NOMO-1 treated with dmso at 0.1 percent for 144 hours (cell line): ENCODE data around the gene PRDM16.

Source experiments
- DNase-seq: peaks from one replicate; lab custom pipeline; 2025; ENCODE audit not compliant: unreplicated experiment; lab: John Stamatoyannopoulos, UW

Gene PRDM16

DNA sequence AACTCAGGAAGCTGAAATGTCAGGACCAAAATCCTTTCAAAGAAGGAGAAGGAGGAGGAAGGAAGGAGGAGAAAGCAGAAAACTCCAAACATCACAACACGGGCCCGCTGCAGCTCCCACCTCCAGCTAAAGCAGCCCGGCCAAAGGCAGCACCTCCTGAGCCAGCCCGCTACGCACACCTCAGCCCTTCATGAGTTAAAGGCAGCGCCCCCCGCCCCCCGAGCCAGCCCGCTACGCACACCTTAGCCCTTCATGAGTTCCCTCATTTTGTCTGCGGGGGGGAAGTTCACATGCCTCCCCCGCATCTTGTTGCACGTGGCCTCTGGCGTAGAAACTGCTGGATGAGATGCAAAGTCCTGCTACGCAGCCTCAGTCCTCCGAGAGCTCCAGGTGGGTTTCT, 294.8 kb downstream of the PRDM16 start:
- no peak for DNase-seq

- DNase-seq = no peak
Observed at GRCh38 chr1:3364551-3364950, 295.5 kb downstream of the PRDM16 start.

DNA sequence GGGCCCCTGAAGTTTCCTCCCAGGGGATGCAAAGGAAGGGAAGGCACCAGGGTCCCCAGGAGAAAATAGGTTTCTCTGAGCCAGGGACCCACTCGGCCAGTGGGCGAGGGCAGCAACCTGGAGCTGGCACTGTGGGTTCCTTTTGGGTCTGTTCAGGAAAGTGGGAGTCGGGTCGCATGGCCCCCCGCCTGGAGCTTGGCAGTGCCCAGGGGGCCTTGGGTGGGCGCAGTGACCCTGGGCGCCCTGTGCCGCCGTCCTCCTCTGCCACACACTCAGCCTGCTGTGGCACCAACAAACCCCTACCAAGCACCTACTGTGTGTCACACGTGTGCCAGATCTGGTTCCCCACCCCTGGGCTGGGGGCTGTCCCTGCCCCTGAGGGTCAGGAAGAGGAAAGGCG, 296.0 kb downstream of the PRDM16 start:
- DNase-seq = no peak

DNA sequence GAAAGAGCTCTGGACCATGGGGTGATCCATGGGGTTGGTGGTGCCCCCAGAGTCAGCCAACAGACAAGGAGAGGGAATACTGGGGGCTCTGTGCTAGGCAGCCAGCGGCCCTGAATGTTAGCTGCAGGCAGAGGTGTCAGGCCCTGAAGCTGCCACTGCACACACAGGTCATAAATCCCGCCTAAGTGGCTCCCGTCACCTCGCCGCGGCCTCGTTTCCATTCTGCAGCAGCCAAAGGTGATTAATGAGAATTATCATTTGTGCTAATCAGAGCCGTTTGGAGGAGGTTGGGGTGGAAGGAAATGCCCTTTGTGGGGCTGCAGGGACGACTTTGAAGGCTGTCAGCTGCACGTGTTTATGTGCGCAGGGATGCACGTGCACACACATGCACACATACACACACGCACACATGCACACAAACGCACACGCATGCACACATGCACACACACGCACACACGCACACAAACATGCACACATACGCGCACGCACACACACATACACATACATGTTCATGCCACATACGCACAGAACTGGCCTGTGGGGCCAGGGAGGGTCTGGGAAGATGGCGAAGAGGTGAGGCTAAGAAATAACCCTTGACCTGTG, 296.6 kb downstream of the PRDM16 start:
- no peak for DNase-seq

GRCh38 chr1:3366126-3367051, 297.4 kb downstream of the PRDM16 start:
- DNase-seq = no peak

- DNase-seq = no peak
Observed at GRCh38 chr1:3367376-3367775, 298.4 kb downstream of the PRDM16 start.

DNA sequence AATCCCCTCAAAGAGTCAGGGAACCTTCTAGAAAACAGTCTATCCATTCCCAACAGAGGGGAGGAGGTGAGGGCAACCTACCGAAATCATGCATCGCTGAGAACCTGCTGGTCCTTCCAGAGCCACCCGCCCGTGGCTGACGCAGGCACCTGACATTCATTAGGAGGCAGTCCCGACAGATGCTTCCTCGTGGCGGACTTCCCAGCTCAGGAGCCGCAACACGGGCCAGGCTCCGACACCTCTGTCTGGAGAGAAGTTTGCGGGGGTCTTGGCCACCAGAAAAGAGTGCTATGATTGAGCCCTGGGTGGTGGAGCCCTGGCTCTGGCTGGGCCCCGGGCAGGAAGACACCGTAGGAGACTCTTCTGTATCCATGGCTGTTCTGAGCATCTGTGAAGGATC, 299.1 kb downstream of the PRDM16 start:
- DNase-seq = no peak

DNA sequence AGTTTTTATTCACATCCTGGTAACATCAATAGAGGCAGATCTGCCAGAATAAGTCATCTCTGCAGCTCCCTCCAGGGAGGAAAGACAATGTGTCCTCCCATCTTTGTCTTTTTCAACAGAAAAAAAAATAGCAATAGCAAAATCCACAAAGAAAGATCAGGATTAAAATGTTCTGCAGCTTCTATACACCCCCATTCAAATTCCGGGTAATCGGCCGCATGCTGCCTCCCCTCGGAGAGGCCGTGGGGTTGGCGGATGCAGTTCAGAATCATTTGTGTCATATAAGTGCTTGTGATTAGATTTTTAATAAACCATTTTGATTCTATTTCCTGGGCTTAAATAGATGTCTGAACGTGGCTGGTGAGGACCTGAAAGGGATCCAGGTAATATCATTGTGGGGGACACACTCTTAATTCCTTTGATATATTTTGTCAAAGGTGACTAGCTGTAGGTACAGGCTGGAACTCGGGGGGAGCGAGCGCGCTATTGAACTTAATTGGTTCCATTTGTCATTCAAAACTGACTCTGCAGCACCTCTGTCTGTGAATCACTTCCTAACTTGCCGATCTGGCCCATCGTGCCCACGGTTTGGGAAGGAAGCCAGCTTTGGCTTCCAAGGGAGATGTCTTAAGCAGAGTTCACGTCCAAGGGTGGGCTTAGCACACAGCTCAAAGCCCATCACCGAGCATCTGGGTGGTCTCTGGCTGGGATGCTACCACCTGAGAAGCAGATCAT, 299.9 kb downstream of the PRDM16 start:
- DNase-seq = no peak

GRCh38 chr1:3369446-3370076, 300.6 kb downstream of the PRDM16 start:
- DNase-seq = no peak

- DNase-seq = no peak
Observed at GRCh38 chr1:3370856-3371703, 302.1 kb downstream of the PRDM16 start.

- no peak for DNase-seq
Observed at GRCh38 chr1:3372317-3372716, 303.3 kb downstream of the PRDM16 start.

DNA sequence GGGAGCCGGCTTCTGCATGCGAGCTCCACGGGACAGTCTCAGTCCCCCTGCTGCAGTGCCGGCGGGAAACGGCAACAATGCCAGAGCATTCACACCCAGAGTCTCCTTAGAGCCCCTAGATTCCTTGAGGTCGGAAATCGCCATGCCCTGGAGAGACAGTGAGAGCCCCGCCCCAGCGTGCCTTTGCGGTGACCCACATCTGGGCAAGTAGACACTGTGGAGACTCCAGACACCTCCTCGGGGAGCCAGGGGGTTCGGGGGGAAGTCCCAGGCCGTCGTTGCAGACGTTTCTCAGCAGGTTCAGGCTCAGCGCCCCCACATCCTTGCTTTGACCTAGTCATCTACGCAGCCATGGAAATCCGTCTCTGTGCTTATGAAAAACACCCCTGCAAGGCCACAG, 304.2 kb downstream of the PRDM16 start:
- DNase-seq = no peak

GRCh38 chr1:3373700-3374405, 304.9 kb downstream of the PRDM16 start:
- no peak for DNase-seq

GRCh38 chr1:3375245-3375644, 306.2 kb downstream of the PRDM16 start:
- DNase-seq = no peak

DNA sequence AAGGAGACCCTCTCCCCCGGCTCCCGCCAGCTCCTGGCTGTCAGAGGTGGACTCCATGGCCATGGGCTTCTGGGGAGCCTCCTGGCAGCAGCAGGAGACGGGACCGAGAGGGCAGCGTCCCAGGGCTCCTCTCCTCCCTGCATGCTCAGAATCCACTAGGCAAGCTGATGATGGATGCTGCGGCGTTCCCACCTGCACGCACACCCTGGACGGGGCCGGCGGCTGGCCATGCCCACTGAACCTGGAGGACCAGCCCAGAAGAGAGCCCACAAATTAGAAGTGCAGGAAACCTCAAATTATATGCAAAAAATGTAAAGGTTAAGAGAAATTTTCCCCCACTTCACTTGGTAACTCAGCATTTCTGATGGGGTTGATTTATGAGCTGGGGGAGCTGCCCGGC, 308.2 kb downstream of the PRDM16 start:
- DNase-seq = no peak

- no peak for DNase-seq
Observed at GRCh38 chr1:3377604-3378279, 308.7 kb downstream of the PRDM16 start.

GRCh38 chr1:3378411-3379208, 309.6 kb downstream of the PRDM16 start:
- DNase-seq = no peak

DNA sequence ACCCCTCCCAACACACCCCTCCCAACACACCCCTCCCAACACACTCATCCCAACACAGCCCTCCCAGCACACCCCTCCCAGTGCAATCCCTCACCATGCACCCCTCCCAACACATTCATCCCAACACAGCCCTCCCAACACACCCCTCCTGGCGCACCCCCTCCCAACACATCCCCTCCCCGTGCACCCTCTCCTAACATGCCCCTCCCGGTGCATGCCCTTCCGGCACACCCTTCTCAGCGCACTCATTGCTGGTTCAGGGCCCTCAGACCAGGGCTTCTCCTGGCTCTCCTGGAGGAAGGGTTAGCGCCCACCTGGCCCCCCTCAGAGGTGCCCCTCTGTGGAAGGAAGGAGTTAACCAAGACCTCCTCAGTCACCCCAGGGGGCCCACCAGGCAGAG, 310.9 kb downstream of the PRDM16 start:
- no peak for DNase-seq

GRCh38 chr1:3380469-3380868, 311.5 kb downstream of the PRDM16 start:
- DNase-seq = no peak
